EH (cell line): Measurements from ENCODE around the gene CHRND.

Experiments
- DNase-seq: peaks from one replicate; pipeline ENCODE4 v3.0.0-alpha.2; 2015; ENCODE audit warnings: low read depth

The CHRND gene

DNA sequence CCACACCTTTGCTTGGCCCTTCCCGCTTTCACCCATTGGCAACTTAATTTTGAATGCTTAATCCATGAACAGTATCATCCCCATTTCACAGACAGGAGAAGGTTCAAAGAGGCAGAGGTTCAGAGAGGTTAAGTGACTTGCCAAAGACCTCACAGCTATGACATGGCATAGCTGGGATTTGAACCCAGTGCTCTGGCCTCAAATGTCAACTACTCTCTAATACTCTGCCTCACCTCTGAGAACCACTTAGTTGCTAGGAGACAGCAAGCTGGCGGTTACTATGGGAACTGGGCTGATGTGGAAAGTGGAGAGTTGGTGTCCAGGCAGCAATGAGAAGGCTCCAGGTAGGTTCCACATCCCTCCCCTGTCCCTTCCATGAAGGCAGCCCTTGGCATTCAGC is 21.5 kb upstream of the CHRND start:
- DNase-seq = no peak

DNA sequence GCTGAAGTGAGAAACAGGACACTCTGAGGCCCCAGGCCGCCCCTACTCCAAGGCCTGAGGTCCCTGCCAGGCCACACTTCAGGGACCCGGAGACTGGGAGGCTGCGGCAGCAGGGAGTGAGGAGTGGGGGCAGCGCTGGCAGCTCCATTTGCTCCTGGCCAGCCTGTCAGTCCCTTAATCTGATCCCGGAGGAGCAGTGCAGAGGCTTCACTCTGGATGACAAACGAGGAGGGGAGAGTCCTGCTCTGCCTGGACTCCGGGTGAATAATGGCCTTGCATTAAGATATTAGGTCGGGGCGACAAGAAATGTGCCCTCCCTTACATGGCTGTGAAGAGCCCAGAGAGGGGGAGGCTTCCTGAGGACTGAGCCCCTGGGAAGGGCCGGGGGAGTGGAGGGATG is 20.1 kb upstream of the CHRND start:
- no peak for DNase-seq

DNA sequence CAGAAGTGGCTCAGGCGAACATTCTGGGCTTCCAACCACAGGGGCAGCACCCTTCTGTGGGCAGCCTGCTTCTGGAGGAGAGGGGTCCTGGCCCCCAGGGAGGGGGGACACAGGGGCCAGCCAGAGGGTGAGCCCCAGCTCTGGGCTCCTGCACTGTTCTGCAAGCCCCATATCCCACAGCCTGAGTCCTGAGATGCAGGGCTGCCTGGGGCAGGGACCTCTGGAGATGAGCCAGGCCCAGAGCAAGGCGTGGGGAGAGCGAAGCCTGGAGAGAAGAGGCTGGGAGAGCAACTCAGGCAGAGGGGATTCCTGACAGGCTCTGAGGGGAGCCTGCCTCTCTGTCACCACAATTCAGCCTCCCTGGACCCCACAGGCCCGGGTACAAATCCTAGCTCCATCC is 19.3 kb upstream of the CHRND start:
- no peak for DNase-seq

DNA sequence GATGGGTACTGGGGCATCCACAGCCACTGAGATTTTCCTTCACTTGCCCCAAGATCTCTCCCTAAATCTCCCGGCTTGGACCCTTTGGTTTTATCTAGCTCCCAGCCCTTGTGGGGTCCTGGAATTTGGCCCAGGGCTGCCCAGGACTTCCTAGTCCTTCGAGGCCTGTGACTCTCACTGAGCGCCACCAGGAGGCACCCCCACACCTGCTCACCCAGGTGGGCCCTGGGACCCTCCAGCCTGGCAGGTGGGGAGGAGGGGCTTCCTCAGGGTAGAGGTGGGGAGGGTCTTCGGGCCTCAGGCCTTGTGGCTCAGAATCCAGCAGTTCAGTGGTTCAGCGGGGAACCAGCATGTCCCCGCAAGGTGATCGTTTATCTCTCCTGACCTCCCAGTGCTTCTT is 17.7 kb upstream of the CHRND start:
- no peak for DNase-seq

DNA sequence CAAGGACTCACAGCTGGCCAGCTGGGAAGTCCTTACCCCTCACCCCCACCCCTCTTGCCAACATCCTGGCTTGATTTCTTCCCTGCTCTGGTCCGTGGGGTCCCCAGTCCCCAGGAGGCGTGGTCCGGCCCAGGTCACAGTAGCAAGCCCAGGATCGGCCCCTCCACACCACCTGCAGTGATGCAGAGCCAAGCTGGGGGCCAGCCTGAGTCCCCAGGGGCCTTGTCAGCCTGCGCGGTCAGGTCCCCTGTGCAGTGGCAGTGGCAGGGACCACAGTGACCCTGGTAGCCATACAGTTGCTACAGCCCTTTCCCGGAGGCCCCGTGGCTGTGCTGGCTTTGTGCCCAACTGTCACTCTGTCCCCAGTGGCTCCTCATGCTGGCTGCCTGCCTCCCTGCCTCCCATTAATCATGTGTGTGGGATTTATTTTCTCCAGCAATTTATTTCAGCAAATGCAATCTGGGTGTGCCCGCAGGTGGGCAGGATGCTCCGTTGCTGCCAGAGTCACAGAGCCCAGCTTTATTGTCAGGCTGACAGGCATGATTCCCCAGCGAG is 14.5 kb upstream of the CHRND start:
- no peak for DNase-seq

DNA sequence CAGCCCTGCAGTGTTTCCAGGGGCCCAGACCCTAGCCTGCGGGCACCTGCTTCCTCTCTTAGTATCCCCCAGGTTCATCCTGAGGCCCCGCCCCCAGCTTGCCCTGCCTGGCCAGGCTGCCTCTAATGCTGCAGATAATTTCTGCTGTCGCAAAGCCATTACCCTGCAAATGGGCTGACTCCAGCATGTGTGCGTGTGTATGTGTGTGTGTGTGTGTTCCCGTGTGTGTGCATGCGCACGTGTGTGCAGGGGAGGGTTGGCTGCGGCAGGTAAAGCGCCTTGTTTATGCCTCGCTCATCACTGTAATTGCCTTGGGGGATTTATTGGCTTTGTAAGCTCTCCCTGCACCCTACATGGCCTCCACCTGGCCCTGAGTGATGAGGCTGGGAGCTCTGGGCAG is 13.4 kb upstream of the CHRND start:
- no peak for DNase-seq

DNA sequence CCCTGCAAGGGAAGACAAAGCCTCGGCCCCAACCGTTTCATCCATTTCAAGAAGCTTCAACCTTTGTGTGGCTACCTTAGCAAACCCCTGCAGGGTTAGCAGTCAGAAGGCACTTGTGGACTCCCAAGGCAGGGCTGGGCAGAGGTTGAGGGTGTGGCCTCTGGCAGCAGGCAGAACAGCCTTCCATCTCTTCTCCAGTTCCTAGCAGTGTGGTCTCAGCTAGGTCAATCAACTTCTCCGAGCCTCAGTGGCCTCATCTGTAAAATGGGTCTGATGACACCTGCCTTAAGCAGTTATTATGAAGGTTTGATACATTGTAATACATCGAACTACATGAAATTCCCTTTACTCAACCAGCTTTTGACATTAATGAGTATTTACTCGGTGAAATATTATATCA is 12.6 kb upstream of the CHRND start:
- DNase-seq = no peak

DNA sequence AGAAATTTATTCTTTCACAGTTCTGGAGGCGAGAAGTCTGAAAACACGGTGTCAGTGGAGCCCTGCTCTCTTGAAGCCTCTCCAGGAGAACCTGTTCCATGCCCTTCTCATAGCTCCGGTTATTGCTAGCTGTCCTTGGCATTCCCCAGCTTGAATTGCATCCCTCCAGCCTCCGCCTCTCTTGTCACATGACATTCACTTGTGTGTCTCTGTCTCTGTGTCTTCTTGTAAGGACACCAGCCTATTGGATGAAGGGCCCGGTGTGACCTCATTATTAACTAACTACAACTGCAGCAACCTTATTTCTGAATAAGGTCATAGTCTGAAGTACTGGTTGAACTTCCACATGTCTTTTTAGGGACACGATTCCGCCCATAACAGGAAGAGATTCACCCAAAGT is 10.3 kb upstream of the CHRND start:
- no peak for DNase-seq

DNA sequence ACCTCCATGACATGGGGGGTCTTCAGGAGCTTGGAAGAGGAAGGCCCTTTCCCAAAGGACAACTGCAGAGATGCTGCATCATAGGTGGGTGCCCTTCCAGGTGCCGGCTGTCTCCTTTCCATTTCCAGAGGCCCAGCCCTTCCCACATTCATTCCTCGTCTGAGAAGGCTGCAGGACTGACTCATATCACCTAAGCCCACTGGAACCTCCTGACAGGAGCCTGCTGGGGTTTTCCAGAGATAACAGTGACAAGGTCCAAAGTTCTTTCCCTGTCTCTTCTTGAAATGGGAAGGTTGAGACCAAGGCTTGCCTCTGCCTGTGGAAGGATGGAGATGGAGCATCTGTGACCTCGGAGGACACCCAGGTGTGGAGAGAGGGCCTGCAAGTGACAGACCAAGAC is 9.4 kb upstream of the CHRND start:
- DNase-seq = no peak

DNA sequence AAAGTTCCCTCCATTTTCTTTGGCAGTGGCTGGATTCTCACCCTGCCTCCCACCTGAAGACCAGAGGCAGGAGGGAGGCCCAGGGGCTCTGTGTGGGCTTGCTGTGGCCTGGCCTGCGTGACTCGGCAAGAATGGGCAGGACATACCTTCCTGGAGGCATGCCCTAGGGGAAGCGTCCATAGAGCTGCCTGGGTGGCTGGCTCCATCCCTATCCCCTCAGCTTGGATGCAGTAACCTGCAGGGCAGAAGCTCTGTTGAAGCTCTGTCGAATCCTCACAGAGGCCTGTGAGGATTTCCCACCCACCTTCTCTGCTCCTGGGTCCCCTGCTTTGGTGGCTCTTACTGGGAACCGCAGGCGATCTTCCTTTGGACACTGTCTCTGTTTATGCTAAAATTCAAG is 7.1 kb upstream of the CHRND start:
- DNase-seq = no peak

DNA sequence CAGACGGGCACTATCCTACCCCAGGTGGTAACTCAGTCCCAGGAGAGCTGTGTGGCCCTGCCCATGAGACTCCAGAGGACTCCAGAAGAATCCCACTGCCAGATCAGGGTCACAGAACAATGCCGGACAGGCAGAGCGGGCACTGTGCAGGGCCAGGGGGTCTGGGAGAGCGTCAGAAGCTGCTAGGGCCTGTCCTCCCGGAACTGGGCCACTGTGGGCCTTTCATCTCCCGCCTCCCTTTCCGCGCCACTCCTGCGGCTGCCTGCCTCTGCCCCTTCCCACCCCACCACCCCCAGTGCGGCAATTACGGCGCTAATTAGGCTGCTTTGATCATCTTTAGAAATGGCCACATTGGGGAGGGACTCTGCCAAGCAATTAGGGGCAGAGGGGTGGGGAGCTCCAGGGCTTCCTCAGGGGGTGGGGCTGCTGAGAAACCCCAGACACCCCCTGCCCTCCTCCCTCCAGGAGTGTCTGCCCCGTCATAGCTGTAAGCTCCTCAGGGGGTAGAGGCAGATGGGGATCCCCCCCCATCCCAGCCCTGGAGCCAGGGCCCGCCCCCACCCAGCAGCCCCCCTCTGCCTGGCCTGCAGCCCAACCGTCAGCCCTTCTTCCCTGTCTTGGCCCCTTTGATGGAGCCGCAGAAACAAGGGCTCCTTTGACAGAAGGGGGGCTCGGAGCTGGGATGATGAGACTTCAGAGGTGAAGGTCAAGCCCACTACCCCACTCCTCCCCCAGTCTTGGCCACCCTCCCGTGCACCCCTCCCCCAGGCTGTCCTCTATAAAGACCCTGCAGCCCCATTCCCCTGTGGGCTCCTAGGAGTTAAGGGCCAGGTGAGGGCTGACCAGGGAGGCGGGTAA is 6.2 kb upstream of the CHRND start, which contains the start of gene PRSS56:
PRSS56 (plus strand) TSS at position 808 of the 858 bp plus-strand sequence. CDS start 211 bp downstream, outside the sequence.
- DNase-seq = no peak

DNA sequence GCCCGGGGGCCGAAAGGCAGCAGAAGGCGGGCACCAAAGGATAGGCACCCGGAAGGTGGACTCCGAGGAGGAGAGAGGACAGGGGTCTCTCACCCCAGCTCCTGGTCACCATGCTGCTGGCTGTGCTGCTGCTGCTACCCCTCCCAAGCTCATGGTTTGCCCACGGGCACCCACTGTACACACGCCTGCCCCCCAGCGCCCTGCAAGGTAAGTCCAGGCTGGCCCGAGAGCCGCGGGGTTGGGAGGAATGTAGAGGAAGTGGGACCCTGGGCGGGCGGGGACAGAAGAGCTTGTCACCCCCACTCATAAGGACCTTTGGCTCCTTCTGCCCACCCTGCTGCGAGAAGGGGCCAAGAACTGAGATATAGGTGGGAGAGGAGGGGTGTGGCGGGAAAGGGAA is 5.5 kb upstream of the CHRND start:
- DNase-seq = no peak

DNA sequence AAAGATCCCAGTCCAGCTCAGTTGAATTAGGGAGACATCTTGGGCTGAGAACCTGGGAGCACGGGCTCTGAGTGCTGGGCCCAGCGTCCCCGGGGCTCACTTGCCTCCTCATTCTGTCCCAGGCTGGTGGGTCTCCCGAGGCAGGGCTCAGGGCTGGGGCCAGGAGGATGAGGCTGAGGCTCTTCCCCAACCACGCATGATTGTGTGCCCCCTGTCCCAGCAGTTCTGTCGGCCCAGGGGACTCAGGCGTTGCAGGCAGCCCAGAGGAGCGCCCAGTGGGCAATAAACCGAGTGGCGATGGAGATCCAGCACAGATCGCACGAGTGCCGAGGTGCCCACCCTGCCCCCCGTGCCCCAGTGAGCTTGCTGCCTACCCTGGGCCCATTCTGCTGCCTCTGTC is 4.9 kb upstream of the CHRND start:
- no peak for DNase-seq

DNA sequence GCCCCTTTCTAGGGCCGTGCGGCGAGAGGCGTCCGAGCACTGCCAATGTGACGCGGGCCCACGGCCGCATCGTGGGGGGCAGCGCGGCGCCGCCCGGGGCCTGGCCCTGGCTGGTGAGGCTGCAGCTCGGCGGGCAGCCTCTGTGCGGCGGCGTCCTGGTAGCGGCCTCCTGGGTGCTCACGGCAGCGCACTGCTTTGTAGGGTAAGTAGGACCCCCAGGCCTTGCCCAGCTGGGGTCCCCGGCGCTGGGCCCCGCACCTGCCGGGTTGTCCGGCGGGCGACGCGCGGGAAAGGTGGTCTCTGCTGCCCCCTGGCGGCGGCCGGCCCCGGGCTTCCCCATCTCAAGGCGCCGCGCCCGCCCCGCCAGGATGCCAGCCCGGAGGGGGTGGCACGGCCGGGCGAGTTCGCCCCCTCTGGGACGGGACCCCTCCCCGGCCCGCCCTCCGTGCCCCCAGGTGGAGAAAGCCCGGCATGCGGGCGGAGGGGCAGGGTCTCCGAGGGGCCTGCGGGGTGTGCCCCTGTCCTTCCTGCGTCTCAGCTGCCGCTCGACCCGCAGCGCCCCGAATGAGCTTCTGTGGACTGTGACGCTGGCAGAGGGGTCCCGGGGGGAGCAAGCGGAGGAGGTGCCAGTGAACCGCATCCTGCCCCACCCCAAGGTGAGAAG is 3.9 kb upstream of the CHRND start:
- peak; percentile 25 for DNase-seq

DNA sequence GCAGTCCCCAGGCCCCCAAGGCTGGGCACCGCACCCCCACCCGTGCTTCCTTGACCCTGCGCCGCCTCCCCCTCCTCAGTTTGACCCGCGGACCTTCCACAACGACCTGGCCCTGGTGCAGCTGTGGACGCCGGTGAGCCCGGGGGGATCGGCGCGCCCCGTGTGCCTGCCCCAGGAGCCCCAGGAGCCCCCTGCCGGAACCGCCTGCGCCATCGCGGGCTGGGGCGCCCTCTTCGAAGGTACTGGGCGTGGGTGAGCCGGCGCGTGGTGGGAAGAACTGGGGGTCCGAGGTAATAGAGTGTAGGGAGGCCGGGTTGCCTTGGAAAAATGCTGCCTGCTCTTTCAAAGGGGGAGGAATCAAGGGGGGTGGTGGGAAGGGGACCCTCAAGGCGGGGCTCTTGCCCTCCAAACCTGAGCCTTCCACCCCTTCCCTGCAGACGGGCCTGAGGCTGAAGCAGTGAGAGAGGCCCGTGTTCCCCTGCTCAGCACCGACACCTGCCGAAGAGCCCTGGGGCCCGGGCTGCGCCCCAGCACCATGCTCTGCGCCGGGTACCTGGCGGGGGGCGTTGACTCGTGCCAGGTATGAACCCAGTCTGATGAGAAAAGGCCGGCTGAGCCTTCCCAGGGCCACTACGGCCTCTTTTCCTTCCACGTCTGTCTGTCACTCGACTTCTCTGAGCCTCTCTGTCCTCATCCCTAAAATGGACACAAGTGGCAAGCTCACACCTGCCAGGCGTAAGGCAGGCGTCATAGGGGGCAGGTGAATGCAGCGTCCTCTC is 3.1 kb upstream of the CHRND start:
- DNase-seq = no peak

DNA sequence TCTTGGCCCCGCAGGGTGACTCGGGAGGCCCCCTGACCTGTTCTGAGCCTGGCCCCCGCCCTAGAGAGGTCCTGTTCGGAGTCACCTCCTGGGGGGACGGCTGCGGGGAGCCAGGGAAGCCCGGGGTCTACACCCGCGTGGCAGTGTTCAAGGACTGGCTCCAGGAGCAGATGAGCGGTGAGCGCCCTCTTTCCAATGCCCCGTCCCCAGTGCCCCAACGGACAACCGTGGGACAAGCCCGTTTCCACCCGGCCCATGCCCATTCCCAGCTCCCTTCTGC is 2.6 kb upstream of the CHRND start:
- no peak for DNase-seq

DNA sequence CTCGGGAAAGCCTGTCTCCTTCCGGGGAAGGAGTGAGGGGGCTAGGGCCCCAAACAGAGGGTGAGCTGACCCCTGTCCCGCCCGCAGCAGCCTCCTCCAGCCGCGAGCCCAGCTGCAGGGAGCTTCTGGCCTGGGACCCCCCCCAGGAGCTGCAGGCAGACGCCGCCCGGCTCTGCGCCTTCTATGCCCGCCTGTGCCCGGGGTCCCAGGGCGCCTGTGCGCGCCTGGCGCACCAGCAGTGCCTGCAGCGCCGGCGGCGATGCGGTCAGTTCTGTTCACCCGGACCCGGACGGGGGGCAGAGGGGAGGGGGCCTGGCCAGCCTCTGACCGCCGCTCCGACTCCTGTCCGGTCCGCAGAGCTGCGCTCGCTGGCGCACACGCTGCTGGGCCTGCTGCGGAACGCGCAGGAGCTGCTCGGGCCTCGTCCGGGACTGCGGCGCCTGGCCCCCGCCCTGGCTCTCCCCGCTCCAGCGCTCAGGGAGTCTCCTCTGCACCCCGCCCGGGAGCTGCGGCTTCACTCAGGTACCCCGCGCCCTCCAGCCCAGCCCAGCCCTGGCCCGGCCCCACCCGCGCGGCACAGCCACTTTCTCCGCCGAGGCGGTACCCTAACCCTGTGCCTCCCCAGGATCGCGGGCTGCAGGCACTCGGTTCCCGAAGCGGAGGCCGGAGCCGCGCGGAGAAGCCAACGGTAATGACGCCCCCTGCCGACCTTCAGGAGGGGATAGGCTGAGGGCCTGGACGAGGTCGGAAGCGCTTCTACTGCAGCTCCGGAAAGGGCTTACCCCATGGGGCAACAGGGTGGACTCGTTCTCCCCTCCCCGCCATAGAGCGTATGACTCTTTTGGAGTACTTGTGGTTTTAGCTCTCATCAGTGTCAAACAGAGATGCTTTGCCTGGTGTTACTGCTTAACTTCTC is 2.0 kb upstream of the CHRND start:
- DNase-seq = peak; percentile 26

DNA sequence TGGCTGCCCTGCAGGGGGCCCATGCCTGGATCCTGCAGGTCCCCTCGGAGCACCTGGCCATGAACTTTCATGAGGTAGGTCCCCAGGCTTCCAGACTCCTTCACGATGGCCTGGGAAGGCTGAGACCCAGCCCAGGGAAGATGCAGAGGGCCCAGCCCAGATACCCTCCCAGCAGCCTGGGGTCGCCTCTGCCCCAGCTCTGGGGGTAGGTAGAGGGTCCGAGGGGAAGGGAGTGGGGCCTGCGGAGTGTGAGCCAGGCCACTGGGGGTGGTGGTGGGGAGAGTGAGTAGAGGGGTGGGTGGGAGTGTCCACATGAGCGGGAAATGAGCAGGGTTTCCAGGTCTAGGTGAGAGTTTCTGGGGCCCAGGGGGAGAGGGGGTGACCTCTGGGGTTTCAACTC is 1.2 kb upstream of the CHRND start:
- no peak for DNase-seq

DNA sequence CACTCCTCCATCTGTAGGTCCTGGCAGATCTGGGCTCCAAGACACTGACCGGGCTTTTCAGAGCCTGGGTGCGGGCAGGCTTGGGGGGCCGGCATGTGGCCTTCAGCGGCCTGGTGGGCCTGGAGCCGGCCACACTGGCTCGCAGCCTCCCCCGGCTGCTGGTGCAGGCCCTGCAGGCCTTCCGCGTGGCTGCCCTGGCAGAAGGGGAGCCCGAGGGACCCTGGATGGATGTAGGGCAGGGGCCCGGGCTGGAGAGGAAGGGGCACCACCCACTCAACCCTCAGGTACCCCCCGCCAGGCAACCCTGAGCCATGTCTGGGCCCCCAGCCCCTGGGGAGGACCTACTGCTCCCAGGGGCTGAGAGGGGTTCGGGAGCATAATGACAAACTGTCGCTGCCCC is 761 bp upstream of the CHRND start:
- no peak for DNase-seq

DNA sequence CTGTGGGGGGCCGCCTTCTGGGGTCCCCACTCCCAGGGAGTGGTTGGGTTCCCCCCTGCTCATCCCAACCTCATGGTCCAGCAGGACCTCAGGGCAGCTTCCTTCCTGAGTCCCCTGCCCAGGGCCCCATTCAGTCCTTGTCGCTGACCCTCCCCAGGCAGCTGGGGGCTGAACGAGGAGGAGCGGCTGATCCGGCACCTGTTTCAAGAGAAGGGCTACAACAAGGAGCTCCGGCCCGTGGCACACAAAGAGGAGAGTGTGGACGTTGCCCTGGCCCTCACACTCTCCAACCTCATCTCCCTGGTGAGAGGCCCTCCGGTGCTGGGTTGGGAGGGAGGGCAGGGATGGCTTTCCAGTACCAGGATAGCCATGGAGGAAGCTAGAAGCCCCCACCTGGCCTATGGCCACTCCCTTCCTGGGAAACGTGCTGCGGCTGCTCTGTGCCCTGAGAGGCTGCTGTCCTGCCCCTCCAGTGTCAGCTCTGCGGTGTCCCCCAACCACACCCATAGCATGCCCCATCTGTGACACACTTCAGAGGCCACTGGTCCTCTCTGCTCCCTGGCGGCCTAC is 497 bp downstream of the CHRND start:
- DNase-seq = no peak

DNA sequence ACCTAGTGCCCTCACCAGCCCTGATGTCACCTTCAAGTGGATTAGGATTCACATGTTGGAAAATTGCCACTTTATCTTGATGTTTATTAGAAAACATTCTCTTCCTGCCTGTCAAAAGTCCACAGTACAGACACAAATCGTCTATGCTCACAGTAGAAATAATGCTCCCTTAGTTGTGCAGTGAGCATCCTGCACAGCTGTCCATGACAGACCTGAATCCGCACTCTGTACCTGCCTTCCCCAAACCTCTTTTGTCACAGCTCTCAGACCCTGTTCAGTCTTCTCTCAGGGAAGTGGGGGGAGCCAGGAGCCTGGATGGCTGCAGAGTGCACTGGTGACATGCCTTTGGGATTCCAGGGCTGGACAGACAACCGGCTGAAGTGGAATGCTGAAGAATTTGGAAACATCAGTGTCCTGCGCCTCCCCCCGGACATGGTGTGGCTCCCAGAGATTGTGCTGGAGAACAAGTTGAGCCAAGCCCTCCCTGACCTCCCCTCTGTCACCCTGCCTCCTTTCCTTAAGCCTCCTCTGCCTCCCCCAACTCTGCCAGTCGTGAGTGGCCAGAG is 2.0 kb downstream of the CHRND start:
- no peak for DNase-seq
